GM21360 (cell line): ENCODE data around the gene ATXN7.

ENCODE experiments used
- ATAC-seq: cut with Tn5 transposase; IDR thresholded peaks from one replicate; pipeline ENCODE4 v1.9.1; 2021; ENCODE audit warnings: mild to moderate bottlenecking, moderate library complexity; ENCODE audit not compliant: unreplicated experiment

ATXN7 gene

DNA sequence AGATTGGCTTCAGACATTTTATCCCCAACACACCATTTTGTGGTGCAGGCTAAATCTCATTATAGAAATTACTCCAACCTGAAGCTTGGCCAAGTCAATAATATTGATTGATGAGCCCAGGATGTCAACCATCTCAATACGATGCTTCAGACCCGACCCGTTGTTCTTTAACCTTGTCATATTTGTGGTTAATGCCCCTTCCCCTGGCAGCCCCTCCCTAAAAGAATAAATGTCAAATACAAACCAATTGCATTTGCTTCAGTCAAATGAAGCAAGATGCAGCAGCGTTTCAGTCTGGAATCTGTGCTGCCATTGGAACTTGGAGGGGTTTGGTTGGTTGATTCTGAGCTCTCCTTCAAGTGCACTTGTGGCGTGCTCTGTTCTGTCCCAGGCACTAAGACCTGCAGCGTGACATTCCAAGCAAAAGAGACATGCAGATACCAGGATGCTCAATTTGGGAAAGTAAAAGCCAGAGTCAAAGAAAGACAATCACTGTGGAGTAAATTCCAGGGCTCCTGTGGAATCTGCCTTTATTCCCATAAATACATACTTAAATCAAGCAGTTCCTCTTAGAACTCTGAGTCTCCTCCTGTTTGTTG is 183.4 kb downstream of the ATXN7 start:
- no peak for ATAC-seq

DNA sequence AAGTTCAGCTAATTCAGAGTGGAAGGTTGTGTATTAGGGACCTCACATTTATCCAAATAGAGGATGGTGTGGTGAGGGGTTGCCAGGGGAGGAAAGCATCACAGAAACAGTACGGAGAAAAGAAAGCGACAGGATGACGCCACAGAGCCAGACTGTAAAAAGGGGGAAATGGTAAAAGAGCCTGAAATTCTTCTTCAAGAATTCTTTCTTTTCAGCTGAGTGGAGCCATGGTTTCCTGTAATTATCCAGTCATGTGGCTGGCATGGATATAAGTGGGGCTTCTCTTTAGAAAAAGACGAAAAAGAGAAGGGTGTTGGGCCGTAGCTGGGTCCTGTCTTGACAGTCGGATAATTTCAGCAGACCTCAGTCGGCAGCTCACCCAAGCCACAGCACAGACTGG is 184.1 kb downstream of the ATXN7 start:
- no peak for ATAC-seq

GRCh38 chr3:64048631-64049061 is 185.0 kb downstream of the ATXN7 start:
- ATAC-seq: no peak

- ATAC-seq: no peak
Observed at GRCh38 chr3:64049136-64049535, 185.5 kb downstream of the ATXN7 start.

GRCh38 chr3:64049832-64050231 is 186.2 kb downstream of the ATXN7 start:
- no peak for ATAC-seq
